Measurements from ENCODE around the gene YPEL1.
"Not testable (repeated sequence)": the region's sequence is repeated elsewhere in the genome, so short reads cannot be mapped to it uniquely, and the experiment has no call there.

The YPEL1 gene

GRCh38 chr22:21721195-21721852 lies 14.3 kb downstream of the YPEL1 start:
- not testable (repeated sequence) for DNase-seq (ENCODE audit: low read depth in 2 of 2)

- not testable (repeated sequence) for DNase-seq (ENCODE audit: low read depth in 2 of 2)
Observed at GRCh38 chr22:21720191-21720859, 15.3 kb downstream of the YPEL1 start.

GRCh38 chr22:21719024-21719423 lies 16.6 kb downstream of the YPEL1 start:
- DNase-seq (ENCODE audit: low read depth in 2 of 2), result no peak

GRCh38 chr22:21718499-21718898 lies 17.1 kb downstream of the YPEL1 start:
- DNase-seq (ENCODE audit: low read depth in 2 of 2), result no peak

GRCh38 chr22:21716395-21717122 lies 19.0 kb downstream of the YPEL1 start:
- not testable (repeated sequence) for DNase-seq (ENCODE audit: low read depth in 2 of 2)

- DNase-seq (ENCODE audit: low read depth in 2 of 2), result no peak
Observed at GRCh38 chr22:21714786-21715185, 20.8 kb downstream of the YPEL1 start.

- no peak for DNase-seq (ENCODE audit: low read depth in 2 of 2)
Observed at GRCh38 chr22:21714059-21714770, 21.4 kb downstream of the YPEL1 start.

- no peak for DNase-seq (ENCODE audit: low read depth in 2 of 2)
Observed at GRCh38 chr22:21713428-21714058, 22.1 kb downstream of the YPEL1 start.

GRCh38 chr22:21712751-21713427 lies 22.7 kb downstream of the YPEL1 start:
- peak; percentile 30 to 33 for DNase-seq (ENCODE audit: low read depth in 2 of 2)

GRCh38 chr22:21711851-21712250 lies 23.7 kb downstream of the YPEL1 start:
- DNase-seq (ENCODE audit: low read depth in 2 of 2), result no peak

- no peak for DNase-seq (ENCODE audit: low read depth in 2 of 2)
Observed at GRCh38 chr22:21710156-21710555, 25.4 kb downstream of the YPEL1 start.

GRCh38 chr22:21709688-21710087 lies 25.9 kb downstream of the YPEL1 start:
- DNase-seq (ENCODE audit: low read depth in 2 of 2), result no peak

GRCh38 chr22:21708960-21709359 lies 26.6 kb downstream of the YPEL1 start:
- no peak for DNase-seq (ENCODE audit: low read depth in 2 of 2)

GRCh38 chr22:21707677-21708076 lies 27.9 kb downstream of the YPEL1 start:
- DNase-seq (ENCODE audit: low read depth in 2 of 2), result no peak

- no peak for DNase-seq (ENCODE audit: low read depth in 2 of 2)
Observed at GRCh38 chr22:21703684-21704316, 31.8 kb downstream of the YPEL1 start.

- DNase-seq (ENCODE audit: low read depth in 2 of 2), result no peak
Observed at GRCh38 chr22:21702700-21703683, 32.6 kb downstream of the YPEL1 start.

- no peak for DNase-seq (ENCODE audit: low read depth in 2 of 2)
Observed at GRCh38 chr22:21702094-21702493, 33.5 kb downstream of the YPEL1 start.

- DNase-seq (ENCODE audit: low read depth in 2 of 2), result no peak
Observed at GRCh38 chr22:21701384-21701971, 34.1 kb downstream of the YPEL1 start.

GRCh38 chr22:21700822-21701221 lies 34.8 kb downstream of the YPEL1 start:
- no peak for DNase-seq (ENCODE audit: low read depth in 2 of 2)
